Aorta (tissue), 5 donors: ENCODE results near the gene PTGER4. TPM values are rescaled to one million over a fixed set of nuclear protein-coding genes. Genes with fewer than 3 reads are reported as not detected.

Source experiments
- ATAC-seq: fragments of 200-7000 bp; cut with Tn5 transposase; one replicate; pipeline ENCODE4 v1.9.1; 2022; ENCODE audit warnings: moderate library complexity; ENCODE audit not compliant: low FRiP score
- DNase-seq, 2 donors: peaks; one replicate each; pipeline ENCODE4 v3.0.0-alpha.2; 2020
- H3K27ac ChIP-seq, 2 donors: one replicate each; pipeline ENCODE4 v1.5.1; 2013; ENCODE audit warnings: low read length in 2 of 2, mild to moderate bottlenecking in 2 of 2, moderate library complexity in 2 of 2, control low read depth in 1 of 2, inconsistent platforms in 1 of 2, low read depth in 1 of 2
- H3K27me3 ChIP-seq, 2 donors: one replicate each; pipeline ENCODE4 v1.6.1; 2013; ENCODE audit warnings: control low read depth in 1 of 2, low read length in 1 of 2, mild to moderate bottlenecking in 1 of 2, moderate library complexity in 1 of 2; ENCODE audit not compliant: insufficient read depth in 2 of 2, control insufficient read depth in 1 of 2
- H3K36me3 ChIP-seq, 2 donors: one replicate each; pipeline ENCODE4 v1.6.1; 2013; ENCODE audit warnings: control low read depth in 1 of 2, low read length in 1 of 2, mild to moderate bottlenecking in 1 of 2; ENCODE audit not compliant: insufficient read depth in 2 of 2, control insufficient read depth in 1 of 2
- H3K4me1 ChIP-seq, 2 donors: one replicate each; pipeline ENCODE4 v1.6.1; 2013; ENCODE audit warnings: low read length in 2 of 2, control low read depth in 1 of 2, mild to moderate bottlenecking in 1 of 2, moderate library complexity in 1 of 2; ENCODE audit not compliant: insufficient read depth in 2 of 2, control insufficient read depth in 1 of 2
- H3K4me3 ChIP-seq, 2 donors: one replicate each; pipeline ENCODE4 v1.5.1; 2013; ENCODE audit warnings: low read length in 2 of 2, control low read depth in 1 of 2, mild to moderate bottlenecking in 1 of 2
- H3K9me3 ChIP-seq: one replicate; pipeline ENCODE4 v1.6.1; 2013; ENCODE audit warnings: mild to moderate bottlenecking, low read length; ENCODE audit not compliant: control insufficient read depth
- WGBS, 2 donors: extraction: QIAGEN DNeasy Blood & Tissue Kit; methylation state at CpG; one replicate each; pipeline ENCODE4 v1.1.7; 2013; 5-methylcytosine and 5-hydroxymethylcytosine counted together
- intact Hi-C, 2 donors: fragments of 100-400 bp; cut with DNase I; formaldehyde crosslinking; loops; one replicate each; pipeline versions ENCODE4 v1.14.2 to v1.15.0; 2022
- polyA plus RNA-seq, 2 donors: library from polyadenylated mRNA; stranded (reverse); fragments of 200-250 nt; gene quantifications; one replicate each; pipeline ENCODE4 v1.2.3, GENCODE V29; 2013
- total RNA-seq, 2 donors: library from RNA; stranded (reverse); fragmentation: NEBNext Ultra II Directional; extraction: Animal tissue kit (Norgen Biotek cat#: 25700); gene quantifications; one replicate each; pipeline ENCODE4 v1.2.1, GENCODE V29; 2021
- donor health status: healthy with polysubstance abuse.
- donor health status: Bipolar disorder and iron deficiency.
- donor health status: DM: no; HTN: no; CAD: no.
- donor health status: DM: no; HTN: no; CAD: no.
- donor health status: DM: yes; HTN: yes; CAD: no.

PTGER4 gene
- total and polyA plus RNA-seq, 4 donors, result 5.2 to 18.2 (median 8.7) TPM

- Histone ChIP-seq H3K9me3 (no peaks in the 10 kb centered on the region), H3K4me3 (no peak overlapping the region), H3K36me3 (no peaks in the 10 kb centered on the region), H3K27ac (no peak overlapping the region), H3K27me3 (no peaks in the 10 kb centered on the region), H3K4me1 (no peaks in the 10 kb centered on the region)
- intact Hi-C loops, result loop anchor here in 1 of 2 donors (5.0 kb wide), 1 partner anchor 199 kb away; no protein-coding TSS in a partner anchor
- no peak for ATAC-seq
- WGBS, 2 donors, result 77 to 84% methylated on average over 3 of the region's 3 CpGs
- DNase-seq, result no peak
These were observed 2.9 kb upstream of the PTGER4 start for GRCh38 chr5:40676613-40677343.

- DNase-seq (no peak), ATAC-seq (no peak)
- no peaks in the 10 kb centered on the region for H3K36me3 ChIP-seq
- intact Hi-C loops, result loop anchor here in 1 of 2 donors (5.0 kb wide), 1 partner anchor 200 kb away; no protein-coding TSS in a partner anchor
- WGBS, 2 donors, result 72 to 89% methylated on average over 2 of the region's 2 CpGs
- H3K27ac ChIP-seq, result no peak overlapping the region
- H3K27me3 ChIP-seq, result no peaks in the 10 kb centered on the region
- H3K9me3 ChIP-seq, result no peaks in the 10 kb centered on the region
- no peaks in the 10 kb centered on the region for H3K4me1 ChIP-seq
- no peak overlapping the region for H3K4me3 ChIP-seq
These were observed 2.3 kb upstream of the PTGER4 start for GRCh38 chr5:40677456-40677855.

- H3K27ac ChIP-seq, result no peak overlapping the region
- no peak for DNase-seq
- no peaks in the 10 kb centered on the region for H3K4me1 ChIP-seq
- intact Hi-C loops, result loop anchor here in 1 of 2 donors (5.0 kb wide), 1 partner anchor 201 kb away; no protein-coding TSS in a partner anchor
- H3K27me3 ChIP-seq, result no peaks in the 10 kb centered on the region
- H3K36me3 ChIP-seq, result no peaks in the 10 kb centered on the region
- ATAC-seq, result no peak
- 89 to 94% methylated on average over 2 of the region's 2 CpGs for WGBS, 2 donors
- H3K4me3 ChIP-seq, result no peak overlapping the region
- no peaks in the 10 kb centered on the region for H3K9me3 ChIP-seq
These were observed 1.7 kb upstream of the PTGER4 start for GRCh38 chr5:40678026-40678425.

GRCh38 chr5:40678460-40679147 lies 1.1 kb upstream of the PTGER4 start:
- no peak for ATAC-seq
- DNase-seq, result no peak
- 25 to 27% methylated on average over 12 of the region's 12 CpGs for WGBS, 2 donors
- H3K9me3 ChIP-seq, result no peaks in the 10 kb centered on the region
- peak overlapping the region; percentile 60 to 78 for H3K4me3 ChIP-seq
- no peaks in the 10 kb centered on the region for H3K27me3 ChIP-seq
- no peaks in the 10 kb centered on the region for H3K4me1 ChIP-seq
- peak overlapping the region in 1 of 2 donors; percentile 39 for H3K27ac ChIP-seq
- H3K36me3 ChIP-seq, result no peaks in the 10 kb centered on the region
- intact Hi-C loops, result loop anchor here in 1 of 2 donors (5.0 kb wide), 1 partner anchor 201 kb away; no protein-coding TSS in a partner anchor

- H3K4me1 ChIP-seq, result no peaks in the 10 kb centered on the region
- DNase-seq, result peak; percentile 96 to 97
- intact Hi-C loops, result loop anchor here in 1 of 2 donors (5.0 kb wide), 1 partner anchor 202 kb away; no protein-coding TSS in a partner anchor
These were observed 385 bp upstream of the PTGER4 start for GRCh38 chr5:40679148-40679912.

GRCh38 chr5:40680741-40681362 lies 1.1 kb downstream of the PTGER4 start:
- ATAC-seq (no peak), DNase-seq (peak in 1 of 2 donors; percentile 61)
- no peaks in the 10 kb centered on the region for H3K27me3 ChIP-seq
- intact Hi-C loops, result no loop called here
- no peaks in the 10 kb centered on the region for H3K4me1 ChIP-seq
- H3K27ac ChIP-seq, result no peak overlapping the region
- H3K9me3 ChIP-seq, result no peaks in the 10 kb centered on the region
- peak overlapping the region in 1 of 2 donors; percentile 60 for H3K4me3 ChIP-seq
- H3K36me3 ChIP-seq, result no peaks in the 10 kb centered on the region
- 4 to 7% methylated on average over 37 of the region's 37 CpGs for WGBS, 2 donors

More at GRCh38 chr5:40679148-40679912, 385 bp upstream of the PTGER4 start:
- peak overlapping the region; percentile 60 to 93 for H3K4me3 ChIP-seq
- 0 to 1% methylated on average over 55 to 60 of the region's 60 CpGs for WGBS, 2 donors
- peak; percentile 96 for ATAC-seq
- H3K27me3 ChIP-seq, result no peaks in the 10 kb centered on the region
- no peaks in the 10 kb centered on the region for H3K9me3 ChIP-seq
- peak overlapping the region in 1 of 2 donors; percentile 85 for H3K27ac ChIP-seq
- no peaks in the 10 kb centered on the region for H3K36me3 ChIP-seq

- H3K4me1 ChIP-seq, result no peaks in the 10 kb centered on the region
- H3K4me3 ChIP-seq, result peak overlapping the region in 1 of 2 donors; percentile 20
- H3K27ac ChIP-seq, result no peak overlapping the region
- no peaks in the 10 kb centered on the region for H3K36me3 ChIP-seq
- peak; percentile 73 to 81 for DNase-seq
- intact Hi-C loops, result no loop called here
- no peaks in the 10 kb centered on the region for H3K9me3 ChIP-seq
- H3K27me3 ChIP-seq, result no peaks in the 10 kb centered on the region
- WGBS, 2 donors, result 13 to 16% methylated on average over 67 of the region's 67 CpGs
- no peak for ATAC-seq
These were observed 1.8 kb downstream of the PTGER4 start for GRCh38 chr5:40681363-40682153.
